Right atrium auricular region (tissue), 2 donors: ENCODE data around the gene PDE10A. TPM values are rescaled to one million over a fixed set of nuclear protein-coding genes. Genes with fewer than 3 reads are reported as not detected.
"Not testable (repeated sequence)": the region's sequence is repeated elsewhere in the genome, so short reads cannot be mapped to it uniquely, and the experiment has no call there.

Experiments
- DNase-seq: peaks from one replicate; pipeline ENCODE4 v3.0.0-alpha.2; 2019; ENCODE audit warnings: low spot score
- H3K27ac ChIP-seq, 2 donors: fragments of 200-600 bp; sonication (generic); 1 replicate in 1 of 2; 2 replicates in 1 of 2; pipeline ENCODE4 v1.5.1; 2016 to 2019
- H3K27me3 ChIP-seq, 2 donors: fragments of 200-600 bp; sonication (generic); one replicate each; pipeline versions ENCODE4 v1.5.1 to v1.6.0; 2017 to 2019
- H3K36me3 ChIP-seq: fragments of 200-600 bp; sonication (generic); one replicate; pipeline ENCODE4 v1.5.1; 2016
- H3K4me1 ChIP-seq, 2 donors: fragments of 200-600 bp; sonication (generic); one replicate each; pipeline versions ENCODE4 v1.5.1 to v1.6.0; 2017 to 2019
- H3K4me3 ChIP-seq, 2 donors: fragments of 200-600 bp; sonication (generic); 1 replicate in 1 of 2; 2 replicates in 1 of 2; pipeline ENCODE4 v1.5.1; 2017 to 2019; ENCODE audit warnings: mild to moderate bottlenecking in 1 of 2, moderate library complexity in 1 of 2
- H3K9me3 ChIP-seq, 2 donors: fragments of 200-600 bp; sonication (generic); one replicate each; pipeline ENCODE4 v1.5.1; 2019
- CTCF ChIP-seq, 2 donors: fragments of 200-600 bp; sonication (generic); IDR thresholded peaks; one replicate each; pipeline ENCODE4 v1.5.1; 2019; ENCODE audit warnings: antibody characterized with exemption in 2 of 2
- total RNA-seq, 2 donors: library from RNA; depleted of rRNA; stranded (reverse); fragments of >200 nt; gene quantifications; one replicate each; pipeline ENCODE4 v1.1.0, GENCODE V29; 2016

The PDE10A gene
- total RNA-seq, 2 donors from 2014 or later = 3.6 to 4.3 TPM

- Histone ChIP-seq H3K9me3 (no peaks in the 10 kb centered on the region), H3K36me3 (no peaks in the 10 kb centered on the region), H3K4me3 (no peak overlapping the region), H3K4me1 (peaks cover 0 to 7% of the 10 kb centered on the region in 2 donors), H3K27ac (no peak overlapping the region), H3K27me3 (no peaks in the 10 kb centered on the region)
- TF ChIP-seq CTCF (IDR thresholded peaks at IDR 0.05) = no peak
- no peak for DNase-seq
These were observed 44.8 kb downstream of the PDE10A start for GRCh38 chr6:165618241-165618640.

DNA sequence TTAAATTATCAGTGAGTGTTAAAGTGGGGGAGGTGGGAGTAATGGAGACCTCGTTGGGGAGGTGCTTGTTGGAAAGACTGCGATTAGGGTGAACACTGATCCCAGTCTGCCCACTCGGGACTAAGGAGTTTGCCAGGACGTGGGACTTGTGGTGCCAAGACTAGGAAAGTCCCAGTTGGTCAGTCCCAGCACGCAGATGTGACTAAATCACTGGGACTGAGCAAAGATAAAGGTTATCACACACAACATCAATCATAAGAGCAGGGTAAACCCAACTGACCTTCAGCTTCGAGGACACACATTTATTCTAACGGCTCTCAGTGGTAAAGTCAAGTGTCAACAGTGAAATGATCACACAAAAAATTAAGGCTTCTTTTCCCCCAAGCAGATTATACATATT is 45.5 kb downstream of the PDE10A start:
- Histone ChIP-seq H3K9me3 (no peaks in the 10 kb centered on the region), H3K4me3 (no peak overlapping the region), H3K27me3 (no peaks in the 10 kb centered on the region), H3K4me1 (peaks cover 0 to 7% of the 10 kb centered on the region in 2 donors), H3K36me3 (no peaks in the 10 kb centered on the region), H3K27ac (no peak overlapping the region)
- TF ChIP-seq CTCF (IDR thresholded peaks at IDR 0.05) = no peak
- DNase-seq = no peak

DNA sequence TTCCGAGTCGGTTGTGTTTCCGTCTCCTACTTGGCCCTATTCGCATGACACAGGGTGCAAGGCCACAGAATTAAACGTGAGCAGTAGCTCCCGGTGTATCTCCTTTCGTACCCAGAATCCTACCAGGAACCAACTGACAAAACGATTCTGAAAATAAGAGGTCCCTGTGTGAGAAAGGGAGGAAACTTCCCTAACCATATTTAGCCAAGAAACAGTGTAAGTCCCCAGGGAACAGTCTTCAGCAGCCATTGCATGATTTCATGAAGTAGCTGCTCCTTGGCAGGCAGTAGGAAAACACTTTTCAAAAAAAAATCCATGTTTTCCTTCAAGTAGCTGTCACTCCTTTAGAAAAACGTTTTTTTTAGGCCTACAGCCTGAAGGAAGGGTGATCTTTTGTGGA is 46.9 kb downstream of the PDE10A start:
- Histone ChIP-seq H3K36me3 (no peaks in the 10 kb centered on the region), H3K4me1 (peaks cover 0 to 7% of the 10 kb centered on the region in 2 donors), H3K4me3 (peak overlapping the region; percentile 14 to 39), H3K9me3 (no peaks in the 10 kb centered on the region), H3K27me3 (no peaks in the 10 kb centered on the region), H3K27ac (peak overlapping the region; percentile 42 to 64)
- TF ChIP-seq CTCF (IDR thresholded peaks at IDR 0.05) = no peak
- no peak for DNase-seq

DNA sequence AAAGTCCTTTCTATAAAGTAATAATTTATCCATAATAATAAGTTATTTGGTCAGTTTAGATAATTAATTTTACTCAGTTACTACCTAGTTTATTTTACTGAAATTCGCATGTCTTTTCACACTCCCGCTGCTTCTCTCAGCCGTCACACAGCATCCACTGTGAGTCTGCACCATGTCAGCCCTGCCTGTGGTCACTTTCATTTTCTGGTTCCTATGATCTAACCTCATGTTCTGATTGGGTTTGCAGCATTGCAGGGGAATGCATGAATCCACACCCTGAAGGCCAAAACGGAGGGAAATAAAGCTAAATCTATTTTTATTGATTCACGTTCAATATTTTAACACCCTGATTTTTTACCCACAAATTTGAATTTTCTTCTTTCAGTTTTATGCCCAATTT is 47.4 kb downstream of the PDE10A start:
- Histone ChIP-seq H3K9me3 (no peaks in the 10 kb centered on the region), H3K4me3 (peak overlapping the region; percentile 14 to 39), H3K36me3 (no peaks in the 10 kb centered on the region), H3K27ac (peak overlapping the region; percentile 42 to 64), H3K27me3 (no peaks in the 10 kb centered on the region), H3K4me1 (peaks cover 0 to 7% of the 10 kb centered on the region in 2 donors)
- DNase-seq = no peak
- no peak for TF ChIP-seq CTCF (IDR thresholded peaks at IDR 0.05)

- H3K27me3 ChIP-seq = no peaks in the 10 kb centered on the region
- H3K9me3 ChIP-seq = no peaks in the 10 kb centered on the region
- no peak for TF ChIP-seq CTCF (IDR thresholded peaks at IDR 0.05)
- H3K36me3 ChIP-seq = no peaks in the 10 kb centered on the region
- no peak for DNase-seq
- H3K4me3 ChIP-seq = no peak overlapping the region
- H3K4me1 ChIP-seq = no peaks in the 10 kb centered on the region
- H3K27ac ChIP-seq = no peak overlapping the region
These were observed 51.7 kb downstream of the PDE10A start for GRCh38 chr6:165611294-165611693.

- not testable (repeated sequence) for H3K36me3 ChIP-seq, H3K9me3 ChIP-seq, H3K4me1 ChIP-seq, H3K27ac ChIP-seq, H3K27me3 ChIP-seq, H3K4me3 ChIP-seq, DNase-seq
These were observed 54.5 kb downstream of the PDE10A start for GRCh38 chr6:165608577-165608976.
